GM12892 (cell line): ENCODE measurements around the gene S100A4.

Experiments
- POLR2AphosphoS5 ChIP-seq: IDR thresholded peaks from 2 replicates; pipeline ENCODE4 v1.6.1; 2011; ENCODE audit warnings: low read depth, low read length, control low read depth
- TAF1 ChIP-seq: IDR thresholded peaks from 2 replicates; pipeline ENCODE4 v1.6.1; 2011; ENCODE audit warnings: low read depth, mild to moderate bottlenecking, control low read depth, low read length, borderline replicate concordance

- TF ChIP-seq TAF1 (no peak), POLR2AphosphoS5 (no peak)
These were observed 27.0 kb upstream of the S100A4 start for GRCh38 chr1:153572569-153573015.
